ENCODE measurements around the gene SMCHD1.
"Not testable (repeated sequence)": the region's sequence is repeated elsewhere in the genome, so short reads cannot be mapped to it uniquely, and the experiment has no call there.

SMCHD1 gene

DNA sequence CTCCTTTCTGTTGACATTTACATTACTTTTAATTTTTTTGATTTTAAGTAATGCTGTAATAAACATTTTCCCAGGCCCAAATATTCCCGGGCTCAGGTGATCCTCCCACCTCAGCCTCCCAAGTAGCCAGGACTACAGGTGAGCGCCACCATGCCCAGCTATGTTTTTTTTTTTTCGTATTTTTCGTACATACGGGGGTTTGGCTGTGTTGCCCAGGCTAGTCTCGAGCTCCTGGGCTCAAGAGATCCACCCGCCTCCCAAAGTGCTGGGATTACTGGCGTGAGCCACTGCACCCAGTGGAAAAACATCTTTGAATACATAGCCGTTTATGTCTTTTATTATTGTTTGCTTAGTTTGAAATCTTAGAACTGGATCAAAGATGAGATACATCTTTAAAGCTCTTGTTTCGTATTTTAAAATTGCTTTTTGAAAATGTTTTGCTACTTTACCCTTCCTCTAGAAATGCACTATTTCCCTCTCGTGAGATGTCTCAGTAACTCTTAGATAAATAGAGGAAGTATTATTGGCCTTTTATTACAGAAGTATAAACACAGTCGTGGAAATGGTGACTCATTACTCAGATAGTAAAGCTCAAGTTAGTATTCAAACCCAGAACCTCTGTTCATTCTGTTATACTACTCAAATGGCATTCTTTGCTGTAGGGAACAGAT is 2.4 kb downstream of the SMCHD1 start:
- no peak for DNase-seq (ENCODE audit: low read depth)

DNA sequence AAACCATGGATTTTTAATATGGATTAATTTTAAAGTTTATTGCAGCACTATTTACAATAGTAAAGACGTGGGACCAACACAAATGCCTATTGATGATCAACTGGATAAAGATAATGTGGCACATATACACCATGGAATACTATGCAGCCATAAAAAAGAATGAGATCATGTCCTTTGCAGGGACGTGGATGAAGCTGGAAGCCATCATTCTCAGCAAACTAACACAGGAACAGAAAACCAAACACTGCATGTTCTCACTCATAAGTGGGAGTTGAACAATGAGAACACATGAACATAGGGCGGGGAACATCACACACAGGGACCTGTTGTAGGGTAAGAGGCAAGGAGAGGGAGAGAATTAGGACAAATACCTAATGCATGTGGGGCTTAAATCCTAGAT is 5.3 kb downstream of the SMCHD1 start:
- DNase-seq (ENCODE audit: low read depth): not testable (repeated sequence)

- DNase-seq (ENCODE audit: low read depth): not testable (repeated sequence)
Observed at GRCh38 chr18:2662288-2662687, 6.8 kb downstream of the SMCHD1 start.

- DNase-seq (ENCODE audit: low read depth): no peak
Observed at GRCh38 chr18:2662990-2663389, 7.5 kb downstream of the SMCHD1 start.

DNA sequence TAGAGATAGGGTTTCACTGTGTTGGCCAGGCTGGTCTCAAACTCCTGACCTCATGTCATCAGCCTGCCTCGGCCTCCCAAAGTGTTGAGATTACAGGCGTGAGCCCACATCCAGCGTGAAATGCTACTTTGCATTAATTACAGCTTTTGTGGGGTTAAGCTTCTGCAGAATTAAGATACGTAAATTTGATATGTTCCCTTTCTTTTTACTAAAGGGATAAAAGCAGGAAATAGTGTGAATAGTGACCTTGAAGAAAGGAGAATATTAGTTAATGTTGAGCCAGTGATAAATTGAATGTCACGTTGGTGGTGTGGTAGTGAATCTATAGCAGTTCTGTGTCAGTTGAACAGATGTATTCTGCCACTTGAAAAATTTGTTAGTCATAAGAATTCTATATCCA is 16.9 kb downstream of the SMCHD1 start:
- no peak for DNase-seq (ENCODE audit: low read depth)

DNA sequence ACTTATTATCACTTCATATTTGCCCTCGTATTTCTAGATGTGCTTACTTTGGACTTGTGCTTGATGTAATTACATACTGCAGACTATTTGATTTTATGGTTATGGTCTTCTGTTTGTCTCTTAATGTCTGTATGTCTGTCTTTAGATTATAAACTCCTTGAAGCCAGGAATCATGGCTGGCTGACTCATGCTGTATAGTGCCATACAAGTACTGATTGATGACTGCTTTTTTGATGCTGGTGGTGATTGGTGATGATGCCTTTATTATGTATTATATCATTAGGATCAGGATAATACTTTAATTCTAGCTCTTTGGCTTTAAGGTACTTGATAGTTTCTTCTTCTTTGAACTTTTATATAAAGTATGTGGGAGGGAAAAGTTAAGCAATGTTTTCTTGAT is 17.3 kb downstream of the SMCHD1 start:
- no peak for DNase-seq (ENCODE audit: low read depth)

GRCh38 chr18:2678933-2679332 is 23.4 kb downstream of the SMCHD1 start:
- not testable (repeated sequence) for DNase-seq (ENCODE audit: low read depth)

GRCh38 chr18:2680216-2680792 is 24.8 kb downstream of the SMCHD1 start:
- DNase-seq (ENCODE audit: low read depth): no peak

DNA sequence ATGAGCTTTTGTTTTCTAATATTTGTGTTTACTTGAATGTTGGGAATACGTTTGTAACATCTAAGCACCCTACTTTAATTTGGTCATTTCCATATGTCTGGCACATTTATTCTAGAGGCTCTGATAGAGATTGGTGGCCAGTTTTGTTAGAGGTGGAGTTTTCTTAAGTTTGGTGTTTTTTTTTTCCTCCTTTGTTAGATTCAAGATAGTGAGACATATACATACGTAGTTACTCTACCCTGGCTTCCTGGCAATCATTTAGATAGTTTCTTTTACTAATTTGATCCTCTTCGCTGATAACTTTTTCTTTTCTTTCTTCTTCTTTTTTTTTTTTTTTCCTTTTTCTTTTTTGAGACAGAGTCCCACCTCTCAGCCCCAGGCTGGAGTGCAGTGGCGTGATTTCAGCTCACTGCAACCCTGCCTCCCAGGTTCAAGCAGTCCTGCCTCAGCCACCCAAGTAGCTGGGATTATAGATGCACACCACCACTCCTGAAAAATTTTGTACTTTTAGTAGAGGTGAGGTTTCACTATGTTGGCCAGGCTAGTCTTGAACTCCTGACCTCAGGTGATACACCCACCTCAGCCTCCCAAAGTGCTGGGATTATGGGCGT is 26.6 kb downstream of the SMCHD1 start:
- DNase-seq (ENCODE audit: low read depth): no peak

DNA sequence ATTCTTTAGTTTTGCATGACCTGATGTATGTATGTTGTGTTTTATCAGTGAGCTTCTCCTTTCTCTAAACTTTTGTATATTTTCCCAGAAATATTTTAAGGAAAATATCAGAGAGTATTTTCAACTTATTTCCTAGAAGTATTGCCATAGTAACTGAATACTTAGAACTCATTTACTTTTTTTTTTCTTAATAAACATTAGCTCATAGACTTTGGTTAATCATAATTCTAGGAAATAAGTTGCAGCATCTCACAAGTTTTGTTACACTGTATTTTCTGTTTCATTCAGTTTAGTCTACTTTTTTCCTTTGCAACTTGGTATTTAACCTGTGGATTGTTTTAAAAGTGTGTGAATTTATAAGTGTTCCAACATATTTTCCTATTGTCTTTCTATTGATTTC is 27.5 kb downstream of the SMCHD1 start:
- DNase-seq (ENCODE audit: low read depth): no peak

DNA sequence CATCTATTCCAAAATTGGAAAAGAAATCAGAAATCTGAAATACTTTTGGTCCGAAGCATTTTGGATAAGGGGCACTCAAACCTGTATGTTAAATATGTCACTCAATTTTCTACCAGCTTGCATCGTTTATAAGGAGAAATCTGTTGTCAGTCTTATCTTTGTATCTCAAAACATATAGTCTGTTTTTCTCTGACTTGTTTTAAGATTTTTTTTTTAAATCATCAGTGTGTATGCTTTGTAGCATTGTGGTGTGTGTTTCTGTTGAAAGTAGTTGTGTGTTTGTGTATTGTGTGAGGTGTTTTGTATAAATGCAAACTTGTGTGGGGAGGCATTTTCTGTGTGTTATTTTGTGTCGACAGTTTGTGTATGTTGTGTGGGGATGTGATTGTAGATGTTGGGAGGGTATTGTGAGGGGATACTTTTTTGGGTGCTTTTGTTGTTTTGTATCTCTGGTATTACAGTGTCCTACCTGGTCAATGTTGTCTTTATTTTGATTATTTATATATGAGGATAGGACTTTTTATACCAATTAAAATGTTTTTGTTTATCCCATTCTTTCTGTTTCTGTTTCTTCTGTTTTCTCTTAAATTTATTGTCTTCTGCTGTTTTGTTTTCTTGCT is 30.9 kb downstream of the SMCHD1 start:
- no peak for DNase-seq (ENCODE audit: low read depth)

GRCh38 chr18:2687390-2688001 is 32.0 kb downstream of the SMCHD1 start:
- no peak for DNase-seq (ENCODE audit: low read depth)

- DNase-seq (ENCODE audit: low read depth): no peak
Observed at GRCh38 chr18:2692508-2692907, 37.0 kb downstream of the SMCHD1 start.

GRCh38 chr18:2697184-2697583 is 41.7 kb downstream of the SMCHD1 start:
- DNase-seq (ENCODE audit: low read depth): no peak

DNA sequence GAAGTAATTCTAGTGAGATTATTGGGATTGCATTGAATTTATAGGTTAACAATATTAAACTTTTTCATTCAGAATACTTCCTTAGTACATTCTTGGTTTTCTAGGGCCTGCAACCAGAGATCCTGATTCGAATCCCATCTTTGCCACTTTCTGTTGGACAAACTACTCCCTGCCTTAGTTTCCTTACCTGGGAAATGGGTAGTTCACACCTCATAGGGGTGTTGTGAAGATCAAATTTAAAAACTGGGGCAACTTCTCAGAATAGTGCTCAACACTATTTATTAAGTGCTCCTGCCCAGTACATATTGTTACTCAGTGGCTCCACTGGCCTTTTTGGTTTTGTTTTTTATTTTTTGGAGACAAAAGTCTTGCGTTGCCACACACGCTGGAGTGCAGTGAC is 43.5 kb downstream of the SMCHD1 start:
- DNase-seq (ENCODE audit: low read depth): no peak

GRCh38 chr18:2704541-2704940 is 49.0 kb downstream of the SMCHD1 start:
- no peak for DNase-seq (ENCODE audit: low read depth)

DNA sequence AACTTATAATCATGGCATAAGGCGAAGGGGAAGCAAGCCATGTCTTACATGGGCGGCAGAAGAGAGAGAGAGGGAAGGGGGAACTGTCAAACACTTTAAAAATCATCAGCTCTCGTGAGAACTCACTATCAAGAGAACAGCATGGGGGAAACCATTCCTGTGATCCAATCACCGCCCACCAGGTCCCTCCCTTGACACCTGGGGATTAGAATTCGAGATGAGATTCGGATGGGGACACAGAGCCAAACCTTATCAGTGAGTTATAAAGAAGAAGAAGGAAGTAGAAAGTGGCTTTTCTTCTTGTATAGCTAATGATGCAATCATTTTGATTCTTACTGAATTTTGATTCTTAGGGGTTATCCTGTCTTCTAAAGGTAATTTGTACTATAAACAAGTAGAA is 51.4 kb downstream of the SMCHD1 start:
- no peak for DNase-seq (ENCODE audit: low read depth)

- no peak for DNase-seq (ENCODE audit: low read depth)
Observed at GRCh38 chr18:2707551-2708168, 52.1 kb downstream of the SMCHD1 start.

GRCh38 chr18:2709316-2709715 is 53.8 kb downstream of the SMCHD1 start:
- no peak for DNase-seq (ENCODE audit: low read depth)

DNA sequence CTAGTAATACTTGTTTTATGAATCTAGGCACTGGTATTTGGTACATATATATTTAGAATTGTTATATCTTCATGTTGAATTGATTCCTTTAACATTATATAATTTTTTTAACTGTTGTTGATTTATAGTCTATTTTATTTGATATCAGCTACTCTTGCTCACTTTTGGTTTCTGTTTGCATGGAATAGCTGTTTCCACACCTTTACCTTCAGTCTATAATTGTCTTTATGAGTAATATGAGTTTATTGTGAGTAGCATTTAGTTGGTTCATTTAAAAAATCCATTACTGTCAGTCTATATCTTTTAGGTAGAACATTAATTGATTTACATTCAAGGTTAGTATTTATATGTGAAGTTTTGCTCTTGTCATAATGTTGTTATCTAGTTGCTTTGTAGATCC is 58.6 kb downstream of the SMCHD1 start:
- no peak for DNase-seq (ENCODE audit: low read depth)

GRCh38 chr18:2715990-2716389 is 60.5 kb downstream of the SMCHD1 start:
- no peak for DNase-seq (ENCODE audit: low read depth)

All from activated T-cell treated with anti-CD3 and anti-CD28 coated beads for 24 hours (primary cell).